BJ (cell line): ENCODE measurements around the gene ARHGAP26. TPM values are rescaled to one million over a fixed set of nuclear protein-coding genes. Genes with fewer than 3 reads are reported as not detected.

Source experiments
- CTCF ChIA-PET: fragments of 350-600 bp; formaldehyde crosslinking; extraction: SDS; loops from one replicate; lab custom pipeline; 2021; ENCODE audit warnings: antibody characterized with exemption, inconsistent platforms; lab: Yijun Ruan, JAX
- POLR2A ChIA-PET: fragments of 300-600 bp; sonication (Branson Sonifier 250); formaldehyde crosslinking; extraction: SDS; loops from one replicate; lab custom pipeline; 2021; ENCODE audit warnings: antibody characterized with exemption; lab: Charles Lee
- DNase-seq: peaks from one replicate; pipeline ENCODE4 v3.0.0-alpha.2; 2011; ENCODE audit warnings: low read depth
- H3K27me3 ChIP-seq: 2 replicates; pipeline ENCODE4 v1.6.0; 2011; ENCODE audit warnings: low read length; ENCODE audit not compliant: control insufficient read depth, insufficient read depth
- H3K36me3 ChIP-seq: 2 replicates; pipeline ENCODE4 v1.5.1; 2011; ENCODE audit warnings: low read length; ENCODE audit not compliant: control insufficient read depth, insufficient read depth
- H3K4me3 ChIP-seq: 2 replicates; pipeline ENCODE4 v1.5.1; 2011; ENCODE audit warnings: low read depth, mild to moderate bottlenecking, control low read depth, low read length
- CTCF ChIP-seq: IDR thresholded peaks from 2 replicates; pipeline ENCODE4 v1.5.1; 2011; ENCODE audit warnings: low read depth, mild to moderate bottlenecking, control low read depth, inconsistent platforms, low read length, moderate library complexity; ENCODE audit not compliant: insufficient read depth
- polyA plus RNA-seq: library from polyadenylated mRNA; depleted of rRNA; stranded (reverse); fragments of >200 nt; gene quantifications from 2 replicates; pipeline ENCODE4 v1.2.3, GENCODE V29; 2011

ARHGAP26 gene
- polyA plus RNA-seq, 1 experiment, result 4.8 TPM

- H3K27me3 ChIP-seq, result no peaks in the 10 kb centered on the region
- POLR2A ChIA-PET, result interaction anchor here (0.6 kb wide), 1 partner anchor 70 kb away, joined by 3 read pairs; no protein-coding TSS in a partner anchor
These were observed 443.7 kb downstream of the ARHGAP26 start for GRCh38 chr5:143213851-143214363.

GRCh38 chr5:143214458-143214857, 444.3 kb downstream of the ARHGAP26 start:
- no peak overlapping the region for H3K4me3 ChIP-seq
- POLR2A ChIA-PET, result no interaction called here
- H3K36me3 ChIP-seq, result no peaks in the 10 kb centered on the region; the same call in 1 of the 2 replicates
- CTCF ChIA-PET, result interaction anchor here (1.5 kb wide), 1 partner anchor 7 kb away, joined by 4 read pairs; no protein-coding TSS in a partner anchor
- H3K27me3 ChIP-seq, result no peaks in the 10 kb centered on the region
- no peak for TF ChIP-seq CTCF
- no peak for DNase-seq

More at GRCh38 chr5:143213851-143214363, 443.7 kb downstream of the ARHGAP26 start:
- CTCF ChIA-PET, result interaction anchor here (0.6 to 1.5 kb wide), 5 partner anchors 8 to 796 kb away, joined by 3 to 4 read pairs (median 4); no protein-coding TSS in a partner anchor
- Histone ChIP-seq H3K4me3 (no peak overlapping the region), H3K36me3 (no peaks in the 10 kb centered on the region; the same call in 1 of the 2 replicates)
- TF ChIP-seq CTCF, result no peak
- no peak for DNase-seq

DNA sequence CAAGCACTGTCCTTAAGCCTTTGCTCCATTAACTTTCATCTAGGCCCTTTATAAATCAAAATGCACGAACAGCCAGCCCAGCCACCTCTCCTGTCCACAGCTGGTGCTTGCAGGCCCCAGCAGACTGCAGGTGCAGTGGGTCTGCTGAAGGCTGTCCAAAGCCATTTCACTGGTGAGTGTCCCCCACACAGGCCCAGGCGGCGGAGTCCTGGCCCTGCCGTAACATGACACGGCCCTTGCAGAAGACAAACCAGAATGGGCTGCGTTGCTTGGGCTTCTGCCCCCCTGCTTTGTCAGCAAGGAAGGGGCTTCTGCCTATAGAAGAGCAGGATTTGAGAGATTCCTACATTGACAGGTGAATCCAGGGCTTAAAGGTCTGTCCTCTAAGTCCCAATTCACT, 444.7 kb downstream of the ARHGAP26 start:
- no peak for TF ChIP-seq CTCF
- no peak overlapping the region for H3K4me3 ChIP-seq
- DNase-seq, result no peak
- POLR2A ChIA-PET, result no interaction called here
- no peaks in the 10 kb centered on the region for H3K27me3 ChIP-seq
- CTCF ChIA-PET, result no interaction called here
- no peaks in the 10 kb centered on the region; the same call in 1 of the 2 replicates for H3K36me3 ChIP-seq

DNA sequence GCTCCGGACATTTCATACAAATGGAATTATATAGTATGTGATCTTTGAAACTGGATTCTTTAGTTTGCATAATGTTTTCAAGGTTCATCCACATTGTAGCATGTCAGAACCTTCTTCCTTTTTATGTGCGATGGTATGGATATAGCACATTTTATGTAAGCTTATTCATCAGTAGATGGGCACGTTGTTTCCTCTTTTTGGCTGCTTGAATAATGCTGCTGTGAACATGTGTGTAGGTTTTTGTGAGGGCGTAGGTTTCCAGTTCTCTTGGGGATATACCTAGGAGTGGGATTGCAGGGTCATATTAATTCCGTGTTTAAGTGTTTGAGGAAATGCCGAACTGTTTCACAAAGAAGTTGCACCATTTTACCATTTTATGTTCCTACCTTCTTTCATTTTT, 445.5 kb downstream of the ARHGAP26 start:
- DNase-seq, result no peak
- ChIA-PET POLR2A (no interaction called here), CTCF (no interaction called here)
- Histone ChIP-seq H3K36me3 (no peaks in the 10 kb centered on the region; the same call in 1 of the 2 replicates), H3K27me3 (no peaks in the 10 kb centered on the region), H3K4me3 (no peak overlapping the region)
- no peak for TF ChIP-seq CTCF

GRCh38 chr5:143216211-143216610, 446.0 kb downstream of the ARHGAP26 start:
- CTCF ChIA-PET, result no interaction called here
- Histone ChIP-seq H3K4me3 (no peak overlapping the region), H3K36me3 (no peaks in the 10 kb centered on the region; the same call in 1 of the 2 replicates), H3K27me3 (no peaks in the 10 kb centered on the region)
- DNase-seq, result no peak
- no peak for TF ChIP-seq CTCF
- POLR2A ChIA-PET, result no interaction called here
